ENCODE results near the gene UBE2O. TPM values are rescaled to one million over a fixed set of nuclear protein-coding genes. Genes with fewer than 3 reads are reported as not detected.

Gene UBE2O
- total and polyA plus RNA-seq, 2 donors (not counting 3 experiments of a cell fraction or from before 2014, with no cell fraction given), result 13.9 to 34.1 TPM

- Histone ChIP-seq H3K4me2 (ENCODE audit: insufficient read depth, low read length) (peak overlapping the region; percentile 67), H3K4me1 (ENCODE audit: control insufficient read depth, extremely low read depth, insufficient read depth, low read length) (peaks cover 26% of the 10 kb centered on the region), H4K20me1 (replicated peaks; ENCODE audit: control insufficient read depth, extremely low read depth, insufficient read depth, low read length) (no peaks in the 10 kb centered on the region), H3K9me3 (replicated peaks; ENCODE audit: control insufficient read depth, insufficient read depth, low read length) (no peaks in the 10 kb centered on the region), H3K27ac (ENCODE audit: insufficient read depth, low read depth, low read length) (peak overlapping the region; percentile 97), H3K4me3 (replicated peaks in 1 of 3; ENCODE audit: insufficient read depth in 1 of 3, low read depth in 1 of 3, low read length in 3 of 3) (peak overlapping the region; percentile 54 to 82 (median 65)), H3K9me1 (replicated peaks; ENCODE audit: control insufficient read depth, extremely low read depth, insufficient read depth, low read length) (no peaks in the 10 kb centered on the region), H3K27me3 (ENCODE audit: control insufficient read depth in 2 of 2, insufficient read depth in 2 of 2, low read length in 2 of 2) (no peaks in the 10 kb centered on the region), H2AFZ (ENCODE audit: low read depth, low read length) (peak overlapping the region; percentile 39), H3K9ac (replicated peaks; ENCODE audit: extremely low read depth, insufficient read depth, low read length) (peak overlapping the region; percentile 97), H3K36me3 (ENCODE audit: control insufficient read depth in 2 of 2, extremely low read depth in 1 of 2, insufficient read depth in 2 of 2, low read length in 2 of 2) (no peaks in the 10 kb centered on the region), H3K79me2 (ENCODE audit: control insufficient read depth, insufficient read depth, low read length) (peaks cover 29% of the 10 kb centered on the region)
- dilution Hi-C loops (cut with MboI; ENCODE audit: extremely low pct_ligation_motif_present, low sequenced_read_pairs) (no loop called here), intact Hi-C loops (cut with micrococcal nuclease) (no loop called here)
- FAIRE-seq (no peak), DNase-seq (ENCODE audit: low read depth, low spot score) (peak; percentile 29)
- ChIA-PET POLR2A (interaction anchor here (0.7 to 1.7 kb wide), 4 partner anchors 12 to 45 kb away, joined by 3 to 11 read pairs (median 4); partner anchors contain the start of gene PRPSAP1), CTCF (interaction anchor here (0.5 to 8.1 kb wide), 7 partner anchors 12 to 518 kb away, joined by 3 to 106 read pairs (median 9); partner anchors contain the start of gene PRPSAP1)
- TF ChIP-seq EZH2 (IDR thresholded peaks at IDR 0.05; ENCODE audit: borderline replicate concordance, low read depth, low read length, severe bottlenecking) (no peak), GATA2 (IDR thresholded peaks at IDR 0.05; ENCODE audit: insufficient read depth, insufficient read length, low read depth, low read length) (no peak)
- TF ChIP-seq, protein P1, sequence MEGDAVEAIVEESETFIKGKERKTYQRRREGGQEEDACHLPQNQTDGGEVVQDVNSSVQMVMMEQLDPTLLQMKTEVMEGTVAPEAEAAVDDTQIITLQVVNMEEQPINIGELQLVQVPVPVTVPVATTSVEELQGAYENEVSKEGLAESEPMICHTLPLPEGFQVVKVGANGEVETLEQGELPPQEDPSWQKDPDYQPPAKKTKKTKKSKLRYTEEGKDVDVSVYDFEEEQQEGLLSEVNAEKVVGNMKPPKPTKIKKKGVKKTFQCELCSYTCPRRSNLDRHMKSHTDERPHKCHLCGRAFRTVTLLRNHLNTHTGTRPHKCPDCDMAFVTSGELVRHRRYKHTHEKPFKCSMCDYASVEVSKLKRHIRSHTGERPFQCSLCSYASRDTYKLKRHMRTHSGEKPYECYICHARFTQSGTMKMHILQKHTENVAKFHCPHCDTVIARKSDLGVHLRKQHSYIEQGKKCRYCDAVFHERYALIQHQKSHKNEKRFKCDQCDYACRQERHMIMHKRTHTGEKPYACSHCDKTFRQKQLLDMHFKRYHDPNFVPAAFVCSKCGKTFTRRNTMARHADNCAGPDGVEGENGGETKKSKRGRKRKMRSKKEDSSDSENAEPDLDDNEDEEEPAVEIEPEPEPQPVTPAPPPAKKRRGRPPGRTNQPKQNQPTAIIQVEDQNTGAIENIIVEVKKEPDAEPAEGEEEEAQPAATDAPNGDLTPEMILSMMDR (IDR thresholded peaks at IDR 0.05; ENCODE audit: extremely low read depth in 1 of 2, insufficient read depth in 1 of 2, low read depth in 1 of 2, low read length in 2 of 2), result no peak
- TSS peak; percentile 5 for BruUV-seq (replicated peaks)
These were observed 70.6 kb downstream of the UBE2O start for GRCh38 chr17:76382351-76382802.
